WI38 (cell line): ENCODE results near the gene FUOM.
A peak's percentile ranks its signal among the peaks of the same experiment; 100 is the strongest.

Experiments
- H3K4me3 ChIP-seq: 2 replicates; pipeline ENCODE4 v1.5.1; 2011; ENCODE audit warnings: low read depth, mild to moderate bottlenecking, control low read depth, low read length
- CTCF ChIP-seq: IDR thresholded peaks from 2 replicates; pipeline ENCODE4 v1.5.1; 2012; ENCODE audit warnings: low read depth, mild to moderate bottlenecking, control low read depth, low read length

Gene FUOM

GRCh38 chr10:133401500-133401899 lies 43.7 kb upstream of the FUOM start:
- no peak for TF ChIP-seq CTCF
- no peak overlapping the region for H3K4me3 ChIP-seq

GRCh38 chr10:133400624-133401424 lies 43.0 kb upstream of the FUOM start:
- H3K4me3 ChIP-seq, result no peak overlapping the region
- TF ChIP-seq CTCF, result no peak

GRCh38 chr10:133399123-133399601 lies 41.3 kb upstream of the FUOM start:
- no peak for TF ChIP-seq CTCF
- no peak overlapping the region for H3K4me3 ChIP-seq

- no peak overlapping the region for H3K4me3 ChIP-seq
- TF ChIP-seq CTCF, result no peak
Measured at GRCh38 chr10:133397938-133398337, 40.1 kb upstream of the FUOM start.

- no peak overlapping the region for H3K4me3 ChIP-seq
- TF ChIP-seq CTCF, result no peak
Measured at GRCh38 chr10:133396035-133396624, 38.3 kb upstream of the FUOM start.

- no peak for TF ChIP-seq CTCF
- H3K4me3 ChIP-seq, result peak overlapping the region; percentile 95
Measured at GRCh38 chr10:133394801-133395221, 37.0 kb upstream of the FUOM start.

- no peak for TF ChIP-seq CTCF
- peak within 1 kb of the TSS; percentile 95 for H3K4me3 ChIP-seq
Measured at GRCh38 chr10:133394064-133394663, 36.3 kb upstream of the FUOM start, which contains the start of gene MTG1. TSS of gene MTG1 (plus strand) at chr10:133394157. CDS start at chr10:133394221, 64 bp downstream.
